Ammon's horn (tissue), 1 donor: ENCODE data around the gene FHDC1.
"Not testable (repeated sequence)": the region's sequence is repeated elsewhere in the genome, so short reads cannot be mapped to it uniquely, and the experiment has no call there.

ENCODE experiments used
- DNase-seq: peaks from one replicate; pipeline ENCODE4 v3.0.0-alpha.2; 2016; ENCODE audit warnings: low spot score

Gene FHDC1

GRCh38 chr4:152935631-152936445, at the start of gene FHDC1:
FHDC1 (plus strand) TSS chr4:152936323; CDS start chr4:152943058, 6,735 bp downstream.
- DNase-seq = no peak

GRCh38 chr4:152887981-152888380, 48.1 kb upstream of the FHDC1 start:
- DNase-seq = no peak

GRCh38 chr4:152892974-152893373, 43.1 kb upstream of the FHDC1 start:
- DNase-seq = no peak

- no peak for DNase-seq
Measured at GRCh38 chr4:152894673-152895072, 41.5 kb upstream of the FHDC1 start.

- DNase-seq = no peak
Measured at GRCh38 chr4:152896811-152897210, 39.3 kb upstream of the FHDC1 start.

GRCh38 chr4:152898133-152898532, 38.0 kb upstream of the FHDC1 start:
- not testable (repeated sequence) for DNase-seq

GRCh38 chr4:152898606-152899005, 37.5 kb upstream of the FHDC1 start:
- no peak for DNase-seq

GRCh38 chr4:152900395-152900794, 35.7 kb upstream of the FHDC1 start:
- no peak for DNase-seq

GRCh38 chr4:152901205-152901604, 34.9 kb upstream of the FHDC1 start:
- DNase-seq = peak; percentile 30

- no peak for DNase-seq
Measured at GRCh38 chr4:152903658-152904057, 32.5 kb upstream of the FHDC1 start.

- DNase-seq = no peak
Measured at GRCh38 chr4:152909901-152910300, 26.2 kb upstream of the FHDC1 start.

GRCh38 chr4:152910521-152910920, 25.6 kb upstream of the FHDC1 start:
- DNase-seq = no peak

GRCh38 chr4:152917543-152918395, 18.4 kb upstream of the FHDC1 start:
- DNase-seq = no peak

- DNase-seq = no peak
Measured at GRCh38 chr4:152919826-152920225, 16.3 kb upstream of the FHDC1 start.

GRCh38 chr4:152920768-152921167, 15.4 kb upstream of the FHDC1 start:
- DNase-seq = no peak

GRCh38 chr4:152921284-152921683, 14.8 kb upstream of the FHDC1 start:
- no peak for DNase-seq

GRCh38 chr4:152925851-152926250, 10.3 kb upstream of the FHDC1 start:
- no peak for DNase-seq

GRCh38 chr4:152926959-152927358, 9.2 kb upstream of the FHDC1 start:
- DNase-seq = no peak

GRCh38 chr4:152927737-152928136, 8.4 kb upstream of the FHDC1 start:
- DNase-seq = no peak

GRCh38 chr4:152928286-152928685, 7.8 kb upstream of the FHDC1 start:
- DNase-seq = no peak

- DNase-seq = no peak
Measured at GRCh38 chr4:152929888-152930287, 6.2 kb upstream of the FHDC1 start.

GRCh38 chr4:152935143-152935542, 980 bp upstream of the FHDC1 start:
- DNase-seq = no peak
